PC-3 (cell line): ENCODE data around the gene GDAP2.

ENCODE experiments used
- CTCF ChIP-seq: fragments of 300-600 bp; sonication (generic); conservative IDR thresholded peaks from 2 replicates; pipeline ENCODE4 v1.5.1; 2017; ENCODE audit warnings: antibody characterized with exemption, low read depth, mild to moderate bottlenecking, low read length
- EZH2 ChIP-seq: fragments of 300-600 bp; sonication (generic); IDR thresholded peaks from one replicate; pipeline ENCODE4 v1.6.1; 2017; ENCODE audit warnings: antibody characterized with exemption, mild to moderate bottlenecking, low read length; ENCODE audit not compliant: unreplicated experiment

GRCh38 chr1:117836069-117836468, 93.4 kb downstream of the GDAP2 start:
- no peak for TF ChIP-seq CTCF
- TF ChIP-seq EZH2, result no peak
